Islet precursor cell (in vitro differentiated cells): ENCODE results near the gene PPFIA3.
A peak's percentile ranks its signal among the peaks of the same experiment; 100 is the strongest.
"Not testable (repeated sequence)": the region's sequence is repeated elsewhere in the genome, so short reads cannot be mapped to it uniquely, and the experiment has no call there.

Source experiments
- DNase-seq: peaks from one replicate; pipeline ENCODE4 v3.0.0-alpha.2; 2018

PPFIA3 gene

GRCh38 chr19:49126575-49126974 is 7.2 kb downstream of the PPFIA3 start:
- no peak for DNase-seq

GRCh38 chr19:49127225-49127624 is 7.9 kb downstream of the PPFIA3 start:
- DNase-seq = not testable (repeated sequence)

- peak; percentile 99 for DNase-seq
Observed at GRCh38 chr19:49127674-49128544, 8.6 kb downstream of the PPFIA3 start.

GRCh38 chr19:49128545-49129237 is 9.3 kb downstream of the PPFIA3 start:
- DNase-seq = no peak

GRCh38 chr19:49129238-49129583 is 9.9 kb downstream of the PPFIA3 start:
- DNase-seq = no peak

GRCh38 chr19:49130325-49130724 is 11.0 kb downstream of the PPFIA3 start:
- no peak for DNase-seq

GRCh38 chr19:49132974-49133609 is 13.7 kb downstream of the PPFIA3 start:
- peak; percentile 75 for DNase-seq

GRCh38 chr19:49133621-49134454 is 14.5 kb downstream of the PPFIA3 start:
- peak; percentile 85 for DNase-seq

GRCh38 chr19:49135686-49136085 is 16.3 kb downstream of the PPFIA3 start:
- DNase-seq = no peak

GRCh38 chr19:49136771-49137171 is 17.4 kb downstream of the PPFIA3 start:
- DNase-seq = no peak

- DNase-seq = no peak
Observed at GRCh38 chr19:49140951-49141350, 21.6 kb downstream of the PPFIA3 start.

GRCh38 chr19:49141352-49141751 is 22.0 kb downstream of the PPFIA3 start:
- no peak for DNase-seq

- peak; percentile 98 for DNase-seq
Observed at GRCh38 chr19:49142866-49143335, 23.6 kb downstream of the PPFIA3 start.

- peak; percentile 96 for DNase-seq
Observed at GRCh38 chr19:49145573-49146407, 26.4 kb downstream of the PPFIA3 start.

GRCh38 chr19:49146408-49146770 is 27.0 kb downstream of the PPFIA3 start:
- not testable (repeated sequence) for DNase-seq

GRCh38 chr19:49148044-49148682 is 28.8 kb downstream of the PPFIA3 start:
- DNase-seq = no peak

- DNase-seq = peak; percentile 100
Observed at GRCh38 chr19:49148784-49149651, 29.7 kb downstream of the PPFIA3 start.

- peak; percentile 85 for DNase-seq
Observed at GRCh38 chr19:49149652-49150105, 30.3 kb downstream of the PPFIA3 start.

- peak; percentile 94 for DNase-seq
Observed at GRCh38 chr19:49150106-49150943, 31.0 kb downstream of the PPFIA3 start.
